SHP77 (cell line): ENCODE results near the gene SCGN.

Experiments used
- DNase-seq, 2 experiments: peaks; one replicate each; lab custom pipeline; 2025; lab: John Stamatoyannopoulos, UW

SCGN gene

GRCh38 chr6:25640891-25641290, 11.1 kb upstream of the SCGN start:
- no peak for DNase-seq

GRCh38 chr6:25641377-25641776, 10.6 kb upstream of the SCGN start:
- no peak for DNase-seq

- no peak for DNase-seq
These were observed 9.9 kb upstream of the SCGN start for GRCh38 chr6:25641940-25642666.

- no peak for DNase-seq
These were observed 9.2 kb upstream of the SCGN start for GRCh38 chr6:25642667-25643328.

GRCh38 chr6:25645916-25646315, 6.1 kb upstream of the SCGN start:
- DNase-seq, result no peak

- DNase-seq, result no peak
These were observed 2.4 kb upstream of the SCGN start for GRCh38 chr6:25649611-25650010.

- DNase-seq, result no peak
These were observed 3.7 kb downstream of the SCGN start for GRCh38 chr6:25655723-25656122.

GRCh38 chr6:25659633-25660368, 7.8 kb downstream of the SCGN start:
- peak; percentile 88 to 91 for DNase-seq

GRCh38 chr6:25660512-25660911, 8.5 kb downstream of the SCGN start:
- DNase-seq, result peak; percentile 81 to 86

- no peak for DNase-seq
These were observed 9.2 kb downstream of the SCGN start for GRCh38 chr6:25661129-25661779.

GRCh38 chr6:25665455-25665854, 13.4 kb downstream of the SCGN start:
- no peak for DNase-seq

GRCh38 chr6:25669413-25669812, 17.4 kb downstream of the SCGN start:
- no peak for DNase-seq

- DNase-seq, result peak in 1 of 2 experiments; percentile 20
These were observed 18.2 kb downstream of the SCGN start for GRCh38 chr6:25670208-25670607.

GRCh38 chr6:25670793-25671513, 18.9 kb downstream of the SCGN start:
- DNase-seq, result no peak

- no peak for DNase-seq
These were observed 19.6 kb downstream of the SCGN start for GRCh38 chr6:25671652-25672051.

GRCh38 chr6:25675167-25675566, 23.2 kb downstream of the SCGN start:
- no peak for DNase-seq

GRCh38 chr6:25676775-25677174, 24.8 kb downstream of the SCGN start:
- no peak for DNase-seq

- DNase-seq, result no peak
These were observed 29.8 kb downstream of the SCGN start for GRCh38 chr6:25681848-25682247.

- no peak for DNase-seq
These were observed 30.3 kb downstream of the SCGN start for GRCh38 chr6:25682324-25682723.

GRCh38 chr6:25684565-25684964, 32.5 kb downstream of the SCGN start:
- no peak for DNase-seq

GRCh38 chr6:25685251-25685650, 33.2 kb downstream of the SCGN start:
- no peak for DNase-seq

GRCh38 chr6:25685896-25686295, 33.9 kb downstream of the SCGN start:
- no peak for DNase-seq
